ENCODE data around the gene CPVL.

GRCh38 chr7:28992798-28993197 is 153.5 kb downstream of the CPVL start:
- TF ChIP-seq POLR2AphosphoS5 (IDR thresholded peaks at IDR 0.05) (no peak), CTCF (IDR thresholded peaks at IDR 0.05) (no peak), POLR2A (IDR thresholded peaks at IDR 0.05) (no peak), EP300 (IDR thresholded peaks at IDR 0.05) (no peak)

Measured in suprapubic skin (tissue), 4 donors.